ENCODE measurements around the gene LRP6.
A peak's percentile ranks its signal among the peaks of the same experiment; 100 is the strongest.

The LRP6 gene

GRCh38 chr12:12083688-12084087 is 183.2 kb downstream of the LRP6 start:
- DNase-seq (ENCODE audit: low spot score), result no peak
- H3K4me3 ChIP-seq, result no peak overlapping the region
- no peak overlapping the region for H3K27ac ChIP-seq
- TF ChIP-seq CTCF (IDR thresholded peaks at IDR 0.05), result no peak

GRCh38 chr12:12081836-12082497 is 184.9 kb downstream of the LRP6 start:
- peak overlapping the region in 1 of 2 donors; percentile 40 for H3K27ac ChIP-seq
- DNase-seq (ENCODE audit: low spot score), result no peak
- TF ChIP-seq CTCF (IDR thresholded peaks at IDR 0.05), result no peak
- no peak overlapping the region for H3K4me3 ChIP-seq

- no peak for DNase-seq (ENCODE audit: low spot score)
- Histone ChIP-seq H3K27ac (no peak overlapping the region), H3K4me3 (no peak overlapping the region)
- TF ChIP-seq CTCF (IDR thresholded peaks at IDR 0.05), result no peak
These were observed 187.6 kb downstream of the LRP6 start for GRCh38 chr12:12079291-12079690.

- DNase-seq (ENCODE audit: low spot score), result no peak
- TF ChIP-seq CTCF (IDR thresholded peaks at IDR 0.05), result no peak
- Histone ChIP-seq H3K4me3 (no peak overlapping the region), H3K27ac (no peak overlapping the region)
These were observed 194.6 kb downstream of the LRP6 start for GRCh38 chr12:12072064-12072760.

- DNase-seq (ENCODE audit: low spot score), result no peak
- no peak for TF ChIP-seq CTCF (IDR thresholded peaks at IDR 0.05)
- H3K27ac ChIP-seq, result no peak within 1 kb of the TSS
- H3K4me3 ChIP-seq, result no peak within 1 kb of the TSS
These were observed 195.9 kb downstream of the LRP6 start, which contains the start of gene BCL2L14 for GRCh38 chr12:12070674-12071656. Gene BCL2L14, plus strand, starts transcription at chr12:12070939. Its CDS starts 8,367 bp downstream, at chr12:12079306.

- no peak overlapping the region for H3K27ac ChIP-seq
- no peak for DNase-seq (ENCODE audit: low spot score)
- no peak for TF ChIP-seq CTCF (IDR thresholded peaks at IDR 0.05)
- no peak overlapping the region for H3K4me3 ChIP-seq
These were observed 196.9 kb downstream of the LRP6 start for GRCh38 chr12:12069821-12070548.

Measured in coronary artery (tissue), 2 donors.